WERI-Rb-1 (cell line): ENCODE measurements around the gene TLX3.

Experiments used
- DNase-seq: peaks from one replicate; pipeline ENCODE4 v3.0.0-alpha.2; 2020
- H3K27ac ChIP-seq: fragments of 250-450 bp; sonication (Bioruptor Pico); 2 replicates; pipeline ENCODE4 v1.5.1; 2020; ENCODE audit warnings: mild to moderate bottlenecking, moderate library complexity
- H3K27me3 ChIP-seq: fragments of 250-450 bp; sonication (Bioruptor Pico); 2 replicates; pipeline ENCODE4 v1.5.1; 2021; ENCODE audit warnings: mild to moderate bottlenecking, low read depth, moderate library complexity; ENCODE audit not compliant: insufficient read depth, severe bottlenecking
- H3K36me3 ChIP-seq: fragments of 250-450 bp; sonication (Bioruptor Pico); 2 replicates; pipeline ENCODE4 v1.5.1; 2020; ENCODE audit warnings: mild to moderate bottlenecking, moderate library complexity
- H3K4me3 ChIP-seq: 2 replicates; pipeline ENCODE4 v1.5.1; 2011; ENCODE audit warnings: low read depth, mild to moderate bottlenecking, control low read depth, low read length
- H3K9me3 ChIP-seq: fragments of 250-450 bp; sonication (Bioruptor Pico); 2 replicates; pipeline ENCODE4 v1.5.1; 2021; ENCODE audit warnings: mild to moderate bottlenecking, moderate library complexity; ENCODE audit not compliant: severe bottlenecking
- CTCF ChIP-seq: IDR thresholded peaks from 2 replicates; pipeline ENCODE4 v1.5.1; 2011; ENCODE audit warnings: low read depth, mild to moderate bottlenecking, control low read depth, inconsistent platforms, low read length

TLX3 gene

DNA sequence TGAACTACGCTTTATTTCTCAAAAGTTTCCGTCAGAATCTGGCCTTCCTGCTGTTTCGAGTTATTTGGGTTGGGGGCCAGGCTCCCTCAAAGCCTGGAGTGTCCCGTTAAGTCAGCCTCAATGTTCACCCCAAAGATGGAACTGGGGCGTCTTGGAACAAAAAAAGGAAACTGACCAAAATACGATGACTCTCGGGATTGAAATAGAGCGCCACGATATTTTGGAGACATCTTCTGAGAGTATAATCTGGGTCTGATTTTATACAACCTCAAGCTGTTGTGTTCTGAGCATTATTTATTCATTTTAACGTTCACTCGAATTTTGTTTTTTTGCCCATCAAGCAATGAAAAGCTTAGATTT, 28.1 kb downstream of the TLX3 start:
- Histone ChIP-seq H3K9me3 (no peaks in the 10 kb centered on the region), H3K36me3 (no peaks in the 10 kb centered on the region), H3K27ac (no peak overlapping the region), H3K4me3 (peak overlapping the region; percentile 47), H3K27me3 (peaks cover 36% of the 10 kb centered on the region)
- no peak for TF ChIP-seq CTCF
- DNase-seq: no peak

GRCh38 chr5:171340042-171340441, 31.0 kb downstream of the TLX3 start:
- Histone ChIP-seq H3K9me3 (no peaks in the 10 kb centered on the region), H3K27me3 (peaks cover 22% of the 10 kb centered on the region), H3K27ac (no peak overlapping the region), H3K4me3 (no peak overlapping the region), H3K36me3 (no peaks in the 10 kb centered on the region)
- TF ChIP-seq CTCF: no peak
- DNase-seq: no peak

- no peaks in the 10 kb centered on the region for H3K36me3 ChIP-seq
- H3K4me3 ChIP-seq: no peak overlapping the region
- H3K9me3 ChIP-seq: no peaks in the 10 kb centered on the region
- peaks cover 18% of the 10 kb centered on the region for H3K27me3 ChIP-seq
- no peak overlapping the region for H3K27ac ChIP-seq
- DNase-seq: no peak
- TF ChIP-seq CTCF: no peak
These were observed 31.4 kb downstream of the TLX3 start for GRCh38 chr5:171340491-171340890.

GRCh38 chr5:171342362-171343111, 33.5 kb downstream of the TLX3 start:
- peak; percentile 70 for TF ChIP-seq CTCF
- H3K27me3 ChIP-seq: no peaks in the 10 kb centered on the region
- no peaks in the 10 kb centered on the region for H3K36me3 ChIP-seq
- H3K27ac ChIP-seq: no peak overlapping the region
- DNase-seq: peak; percentile 48
- H3K9me3 ChIP-seq: no peaks in the 10 kb centered on the region
- H3K4me3 ChIP-seq: no peak overlapping the region

- TF ChIP-seq CTCF: no peak
- H3K27me3 ChIP-seq: no peaks in the 10 kb centered on the region
- DNase-seq: no peak
- H3K9me3 ChIP-seq: no peaks in the 10 kb centered on the region
- H3K27ac ChIP-seq: no peak overlapping the region
- H3K36me3 ChIP-seq: no peaks in the 10 kb centered on the region
- H3K4me3 ChIP-seq: no peak overlapping the region
These were observed 36.0 kb downstream of the TLX3 start for GRCh38 chr5:171344936-171345608.
